ENCODE data around the gene CCBE1.

CCBE1 gene

GRCh38 chr18:59498506-59499086 is 198.6 kb downstream of the CCBE1 start:
- H3K27me3 ChIP-seq (ENCODE audit: insufficient read depth, insufficient read length): no peaks in the 10 kb centered on the region
- no peak for TF ChIP-seq YY1 (IDR thresholded peaks at IDR 0.05; ENCODE audit: insufficient read depth, insufficient read length)
- no peak for TF ChIP-seq SUZ12 (IDR thresholded peaks at IDR 0.05; ENCODE audit: extremely low read depth, insufficient read depth, insufficient read length)
- no peak for TF ChIP-seq ZNF274 (IDR thresholded peaks at IDR 0.05; ENCODE audit: low read depth, low read length)

GRCh38 chr18:59492756-59493421 is 204.3 kb downstream of the CCBE1 start:
- Histone ChIP-seq H3K36me3 (ENCODE audit: insufficient read depth, insufficient read length, low read length) (no peaks in the 10 kb centered on the region), H3K4me3 (ENCODE audit: insufficient read length, low read depth) (no peak overlapping the region), H3K9ac (ENCODE audit: insufficient read length, low read depth) (no peak overlapping the region)

More at GRCh38 chr18:59498506-59499086, 198.6 kb downstream of the CCBE1 start:
- H3K4me3 ChIP-seq (ENCODE audit: insufficient read length, low read depth): no peak overlapping the region
- H3K4me1 ChIP-seq (ENCODE audit: insufficient read depth, insufficient read length): peaks cover 2% of the 10 kb centered on the region
- no peak for DNase-seq (ENCODE audit: low read depth, low spot score)
- H3K9ac ChIP-seq (ENCODE audit: insufficient read length, low read depth): no peak overlapping the region
- H3K9me3 ChIP-seq (ENCODE audit: insufficient read depth, low read length): 0 out of 2 replicates have a peak, but pooled peaks cover 7% of the 10 kb centered on the region
- no peaks in the 10 kb centered on the region for H3K36me3 ChIP-seq (ENCODE audit: insufficient read depth, insufficient read length, low read length)

GRCh38 chr18:59488899-59489298 is 208.3 kb downstream of the CCBE1 start:
- Histone ChIP-seq H3K9me3 (ENCODE audit: insufficient read depth, low read length) (no peaks in the 10 kb centered on the region), H3K4me3 (ENCODE audit: insufficient read length, low read depth) (no peak overlapping the region), H3K27me3 (ENCODE audit: insufficient read depth, insufficient read length) (no peaks in the 10 kb centered on the region), H3K4me1 (ENCODE audit: insufficient read depth, insufficient read length) (no peaks in the 10 kb centered on the region), H3K36me3 (ENCODE audit: insufficient read depth, insufficient read length, low read length) (no peaks in the 10 kb centered on the region), H3K9ac (ENCODE audit: insufficient read length, low read depth) (no peak overlapping the region)
- TF ChIP-seq SUZ12 (IDR thresholded peaks at IDR 0.05; ENCODE audit: extremely low read depth, insufficient read depth, insufficient read length) (no peak), ZNF274 (IDR thresholded peaks at IDR 0.05; ENCODE audit: low read depth, low read length) (no peak), YY1 (IDR thresholded peaks at IDR 0.05; ENCODE audit: insufficient read depth, insufficient read length) (no peak)
- DNase-seq (ENCODE audit: low read depth, low spot score): no peak

More at GRCh38 chr18:59492756-59493421, 204.3 kb downstream of the CCBE1 start:
- TF ChIP-seq YY1 (IDR thresholded peaks at IDR 0.05; ENCODE audit: insufficient read depth, insufficient read length): no peak
- no peak for TF ChIP-seq SUZ12 (IDR thresholded peaks at IDR 0.05; ENCODE audit: extremely low read depth, insufficient read depth, insufficient read length)
- TF ChIP-seq ZNF274 (IDR thresholded peaks at IDR 0.05; ENCODE audit: low read depth, low read length): no peak
- Histone ChIP-seq H3K4me1 (ENCODE audit: insufficient read depth, insufficient read length) (no peaks in the 10 kb centered on the region), H3K27me3 (ENCODE audit: insufficient read depth, insufficient read length) (no peaks in the 10 kb centered on the region), H3K9me3 (ENCODE audit: insufficient read depth, low read length) (no peaks in the 10 kb centered on the region)
- DNase-seq (ENCODE audit: low read depth, low spot score): no peak

- Histone ChIP-seq H3K36me3 (ENCODE audit: insufficient read depth, insufficient read length, low read length) (no peaks in the 10 kb centered on the region), H3K9ac (ENCODE audit: insufficient read length, low read depth) (no peak overlapping the region), H3K4me3 (ENCODE audit: insufficient read length, low read depth) (no peak overlapping the region), H3K9me3 (ENCODE audit: insufficient read depth, low read length) (no peaks in the 10 kb centered on the region), H3K27me3 (ENCODE audit: insufficient read depth, insufficient read length) (no peaks in the 10 kb centered on the region), H3K4me1 (ENCODE audit: insufficient read depth, insufficient read length) (no peaks in the 10 kb centered on the region)
- no peak for TF ChIP-seq SUZ12 (IDR thresholded peaks at IDR 0.05; ENCODE audit: extremely low read depth, insufficient read depth, insufficient read length)
- DNase-seq (ENCODE audit: low read depth, low spot score): no peak
These were observed 211.8 kb downstream of the CCBE1 start for GRCh38 chr18:59485382-59485781.

- H3K9me3 ChIP-seq (ENCODE audit: insufficient read depth, low read length): no peaks in the 10 kb centered on the region
- H3K4me3 ChIP-seq (ENCODE audit: insufficient read length, low read depth): no peak overlapping the region
- no peak for DNase-seq (ENCODE audit: low read depth, low spot score)
- H3K27me3 ChIP-seq (ENCODE audit: insufficient read depth, insufficient read length): no peaks in the 10 kb centered on the region
- TF ChIP-seq YY1 (IDR thresholded peaks at IDR 0.05; ENCODE audit: insufficient read depth, insufficient read length) (no peak), ZNF274 (IDR thresholded peaks at IDR 0.05; ENCODE audit: low read depth, low read length) (no peak), SUZ12 (IDR thresholded peaks at IDR 0.05; ENCODE audit: extremely low read depth, insufficient read depth, insufficient read length) (no peak)
- no peaks in the 10 kb centered on the region for H3K4me1 ChIP-seq (ENCODE audit: insufficient read depth, insufficient read length)
- H3K36me3 ChIP-seq (ENCODE audit: insufficient read depth, insufficient read length, low read length): no peaks in the 10 kb centered on the region
- no peak overlapping the region for H3K9ac ChIP-seq (ENCODE audit: insufficient read length, low read depth)
These were observed 212.5 kb downstream of the CCBE1 start for GRCh38 chr18:59484561-59485328.

- H3K9ac ChIP-seq (ENCODE audit: insufficient read length, low read depth): no peak overlapping the region
- no peaks in the 10 kb centered on the region for H3K27me3 ChIP-seq (ENCODE audit: insufficient read depth, insufficient read length)
- H3K4me3 ChIP-seq (ENCODE audit: insufficient read length, low read depth): no peak overlapping the region
- H3K4me1 ChIP-seq (ENCODE audit: insufficient read depth, insufficient read length): no peaks in the 10 kb centered on the region
- no peak for DNase-seq (ENCODE audit: low read depth, low spot score)
- H3K9me3 ChIP-seq (ENCODE audit: insufficient read depth, low read length): no peaks in the 10 kb centered on the region
- no peak for TF ChIP-seq YY1 (IDR thresholded peaks at IDR 0.05; ENCODE audit: insufficient read depth, insufficient read length)
- no peak for TF ChIP-seq SUZ12 (IDR thresholded peaks at IDR 0.05; ENCODE audit: extremely low read depth, insufficient read depth, insufficient read length)
- TF ChIP-seq ZNF274 (IDR thresholded peaks at IDR 0.05; ENCODE audit: low read depth, low read length): no peak
- H3K36me3 ChIP-seq (ENCODE audit: insufficient read depth, insufficient read length, low read length): no peaks in the 10 kb centered on the region
These were observed 213.1 kb downstream of the CCBE1 start for GRCh38 chr18:59484131-59484530.

- no peak overlapping the region for H3K4me3 ChIP-seq (ENCODE audit: insufficient read length, low read depth)
- no peaks in the 10 kb centered on the region for H3K27me3 ChIP-seq (ENCODE audit: insufficient read depth, insufficient read length)
- no peak for DNase-seq (ENCODE audit: low read depth, low spot score)
- no peaks in the 10 kb centered on the region for H3K36me3 ChIP-seq (ENCODE audit: insufficient read depth, insufficient read length, low read length)
- H3K9ac ChIP-seq (ENCODE audit: insufficient read length, low read depth): no peak overlapping the region
- no peaks in the 10 kb centered on the region for H3K4me1 ChIP-seq (ENCODE audit: insufficient read depth, insufficient read length)
- no peaks in the 10 kb centered on the region for H3K9me3 ChIP-seq (ENCODE audit: insufficient read depth, low read length)
- TF ChIP-seq SUZ12 (IDR thresholded peaks at IDR 0.05; ENCODE audit: extremely low read depth, insufficient read depth, insufficient read length): no peak
- TF ChIP-seq ZNF274 (IDR thresholded peaks at IDR 0.05; ENCODE audit: low read depth, low read length): no peak
- TF ChIP-seq YY1 (IDR thresholded peaks at IDR 0.05; ENCODE audit: insufficient read depth, insufficient read length): no peak
These were observed 215.8 kb downstream of the CCBE1 start for GRCh38 chr18:59481436-59481835.

All from NT2/D1 (cell line).